Neural crest cell (in vitro differentiated cells): Measurements from ENCODE around the gene TFPI2. TPM values are rescaled to one million over a fixed set of nuclear protein-coding genes. Genes with fewer than 3 reads are reported as not detected.
A peak's percentile ranks its signal among the peaks of the same experiment; 100 is the strongest.
"Not testable (repeated sequence)": the region's sequence is repeated elsewhere in the genome, so short reads cannot be mapped to it uniquely, and the experiment has no call there.

Source experiments
- DNase-seq: peaks from one replicate; pipeline ENCODE4 v3.0.0; 2021; ENCODE audit warnings: low read depth, mixed read lengths, low spot score
- H3K27ac Mint-ChIP-seq: one replicate; pipeline ENCODE4 v1.8.0; 2021; ENCODE audit warnings: mild to moderate bottlenecking, mixed read lengths; ENCODE audit not compliant: unreplicated experiment
- H3K27me3 Mint-ChIP-seq: 2 replicates; pipeline ENCODE4 v1.8.0; 2021; ENCODE audit warnings: low read depth, mild to moderate bottlenecking, mixed read lengths
- H3K36me3 Mint-ChIP-seq: 2 replicates; pipeline ENCODE4 v1.8.0; 2021; ENCODE audit warnings: low read depth, mild to moderate bottlenecking, mixed read lengths
- H3K4me1 Mint-ChIP-seq: 2 replicates; pipeline ENCODE4 v1.8.0; 2021; ENCODE audit warnings: mixed read lengths
- H3K4me3 Mint-ChIP-seq: one replicate; pipeline ENCODE4 v1.8.0; 2021; ENCODE audit warnings: mild to moderate bottlenecking, mixed read lengths
- H3K9me3 Mint-ChIP-seq: 2 replicates; pipeline ENCODE4 v1.8.0; 2021; ENCODE audit warnings: mixed read lengths
- total RNA-seq: library from RNA; stranded (reverse); gene quantifications from 2 replicates; pipeline ENCODE4 v1.2.1, GENCODE V29; 2021
- TF ChIP-seq, protein P1 (sequence below): fragments of 200-600 bp; sonication (generic); conservative IDR thresholded peaks from 2 replicates; pipeline ENCODE4 v1.5.0; 2021; ENCODE audit warnings: antibody characterized with exemption, mild to moderate bottlenecking

TFPI2 gene
- total RNA-seq, 1 donor from 2014 or later, result 0.84 TPM

DNA sequence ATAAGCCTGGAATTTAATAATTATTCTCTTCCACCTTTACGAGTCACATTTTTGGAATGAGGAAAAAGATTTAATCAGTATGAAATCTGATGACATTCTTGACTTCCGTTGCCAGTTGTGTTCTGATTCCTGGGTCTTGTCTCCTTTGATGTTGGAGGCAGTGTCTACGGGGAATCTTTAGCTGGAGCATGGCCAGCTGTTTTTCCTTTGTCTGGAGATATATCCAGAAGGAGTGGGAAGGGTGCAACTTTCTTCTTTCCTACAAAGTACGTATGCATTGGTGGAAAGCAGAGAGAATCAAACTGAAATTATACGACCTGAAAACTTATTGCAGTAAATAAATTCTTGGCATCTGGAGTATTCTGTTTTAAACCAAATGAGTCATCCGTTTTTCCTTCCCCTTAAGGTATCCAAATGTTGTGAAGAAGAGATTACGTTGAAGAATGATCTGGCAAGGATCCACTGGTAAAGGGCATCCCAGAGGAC, 24.1 kb upstream of the TFPI2 start:
- H3K9me3 Mint-ChIP-seq, result no peaks in the 10 kb centered on the region
- H3K4me1 Mint-ChIP-seq, result peaks cover 10% of the 10 kb centered on the region
- H3K27ac Mint-ChIP-seq, result no peak overlapping the region
- no peaks in the 10 kb centered on the region for H3K27me3 Mint-ChIP-seq
- no peak for DNase-seq
- TF ChIP-seq, protein P1, sequence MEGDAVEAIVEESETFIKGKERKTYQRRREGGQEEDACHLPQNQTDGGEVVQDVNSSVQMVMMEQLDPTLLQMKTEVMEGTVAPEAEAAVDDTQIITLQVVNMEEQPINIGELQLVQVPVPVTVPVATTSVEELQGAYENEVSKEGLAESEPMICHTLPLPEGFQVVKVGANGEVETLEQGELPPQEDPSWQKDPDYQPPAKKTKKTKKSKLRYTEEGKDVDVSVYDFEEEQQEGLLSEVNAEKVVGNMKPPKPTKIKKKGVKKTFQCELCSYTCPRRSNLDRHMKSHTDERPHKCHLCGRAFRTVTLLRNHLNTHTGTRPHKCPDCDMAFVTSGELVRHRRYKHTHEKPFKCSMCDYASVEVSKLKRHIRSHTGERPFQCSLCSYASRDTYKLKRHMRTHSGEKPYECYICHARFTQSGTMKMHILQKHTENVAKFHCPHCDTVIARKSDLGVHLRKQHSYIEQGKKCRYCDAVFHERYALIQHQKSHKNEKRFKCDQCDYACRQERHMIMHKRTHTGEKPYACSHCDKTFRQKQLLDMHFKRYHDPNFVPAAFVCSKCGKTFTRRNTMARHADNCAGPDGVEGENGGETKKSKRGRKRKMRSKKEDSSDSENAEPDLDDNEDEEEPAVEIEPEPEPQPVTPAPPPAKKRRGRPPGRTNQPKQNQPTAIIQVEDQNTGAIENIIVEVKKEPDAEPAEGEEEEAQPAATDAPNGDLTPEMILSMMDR, result no peak
- no peak overlapping the region for H3K4me3 Mint-ChIP-seq
- H3K36me3 Mint-ChIP-seq, result no peaks in the 10 kb centered on the region

DNA sequence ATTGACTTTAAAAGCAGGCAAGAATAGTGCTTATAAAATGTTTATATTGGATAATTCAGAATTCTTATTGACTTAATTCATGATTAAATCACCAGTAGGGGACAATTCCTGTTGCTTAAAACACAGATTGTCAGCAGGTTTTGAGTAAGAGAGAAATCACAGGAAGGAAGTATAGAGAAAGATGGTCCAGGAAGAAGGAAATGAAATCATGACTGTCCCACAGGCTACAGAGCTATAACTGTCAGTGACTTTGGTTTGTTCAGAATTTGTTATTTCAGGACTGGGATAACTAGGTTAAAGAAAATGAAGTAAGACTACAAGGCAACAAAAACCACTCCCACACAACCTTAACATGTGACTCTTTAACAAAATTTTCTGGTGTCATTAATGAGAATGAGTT, 22.6 kb upstream of the TFPI2 start:
- Mint-ChIP-seq H3K27ac (no peak overlapping the region), H3K36me3 (no peaks in the 10 kb centered on the region), H3K27me3 (no peaks in the 10 kb centered on the region), H3K4me1 (peaks cover 10% of the 10 kb centered on the region), H3K9me3 (no peaks in the 10 kb centered on the region), H3K4me3 (no peak overlapping the region)
- TF ChIP-seq, protein P1, result no peak
- DNase-seq, result no peak

DNA sequence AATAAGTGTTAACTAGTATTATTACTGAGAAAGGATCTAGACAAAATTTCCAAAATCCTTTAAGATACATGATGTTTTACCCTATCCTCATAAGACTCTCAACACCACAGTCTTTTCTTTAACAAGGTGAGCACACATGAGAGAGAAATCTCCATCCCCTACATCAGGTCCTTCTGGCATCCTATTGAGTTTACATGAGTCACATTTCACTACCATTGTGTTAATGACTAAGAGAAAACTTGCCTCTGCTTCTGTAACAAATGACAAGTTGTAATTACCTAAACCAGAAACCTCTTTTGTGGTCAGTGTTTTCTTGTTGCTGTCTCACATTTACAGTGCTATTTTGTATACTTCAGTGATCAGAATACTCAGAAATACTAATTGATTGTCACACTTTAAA, 21.1 kb upstream of the TFPI2 start:
- H3K27me3 Mint-ChIP-seq, H3K4me3 Mint-ChIP-seq, H3K27ac Mint-ChIP-seq, H3K9me3 Mint-ChIP-seq, H3K36me3 Mint-ChIP-seq, DNase-seq: not testable (repeated sequence)
- peaks cover 10% of the 10 kb centered on the region for H3K4me1 Mint-ChIP-seq

DNA sequence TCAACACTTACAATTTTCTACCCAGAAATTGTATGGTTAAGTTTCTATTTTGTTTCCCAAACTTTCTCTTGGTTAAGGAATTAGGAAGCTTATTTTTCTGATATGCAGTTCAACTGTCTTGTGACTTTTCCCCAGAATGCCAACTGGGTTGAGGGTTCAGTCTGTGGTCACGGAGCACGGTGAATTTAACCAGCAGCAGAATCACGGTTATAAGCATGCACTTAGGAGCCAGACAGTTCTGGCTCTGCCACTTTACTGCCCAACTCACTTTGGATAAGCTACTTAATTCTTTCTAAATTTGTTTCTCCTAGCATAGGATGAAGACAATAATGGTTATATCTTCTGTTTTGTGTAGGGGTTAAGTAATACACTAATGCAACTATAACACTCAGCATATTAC, 20.7 kb upstream of the TFPI2 start:
- H3K9me3 Mint-ChIP-seq, H3K4me3 Mint-ChIP-seq, H3K36me3 Mint-ChIP-seq, DNase-seq, H3K27me3 Mint-ChIP-seq, H3K27ac Mint-ChIP-seq: not testable (repeated sequence)
- H3K4me1 Mint-ChIP-seq, result peaks cover 10% of the 10 kb centered on the region

DNA sequence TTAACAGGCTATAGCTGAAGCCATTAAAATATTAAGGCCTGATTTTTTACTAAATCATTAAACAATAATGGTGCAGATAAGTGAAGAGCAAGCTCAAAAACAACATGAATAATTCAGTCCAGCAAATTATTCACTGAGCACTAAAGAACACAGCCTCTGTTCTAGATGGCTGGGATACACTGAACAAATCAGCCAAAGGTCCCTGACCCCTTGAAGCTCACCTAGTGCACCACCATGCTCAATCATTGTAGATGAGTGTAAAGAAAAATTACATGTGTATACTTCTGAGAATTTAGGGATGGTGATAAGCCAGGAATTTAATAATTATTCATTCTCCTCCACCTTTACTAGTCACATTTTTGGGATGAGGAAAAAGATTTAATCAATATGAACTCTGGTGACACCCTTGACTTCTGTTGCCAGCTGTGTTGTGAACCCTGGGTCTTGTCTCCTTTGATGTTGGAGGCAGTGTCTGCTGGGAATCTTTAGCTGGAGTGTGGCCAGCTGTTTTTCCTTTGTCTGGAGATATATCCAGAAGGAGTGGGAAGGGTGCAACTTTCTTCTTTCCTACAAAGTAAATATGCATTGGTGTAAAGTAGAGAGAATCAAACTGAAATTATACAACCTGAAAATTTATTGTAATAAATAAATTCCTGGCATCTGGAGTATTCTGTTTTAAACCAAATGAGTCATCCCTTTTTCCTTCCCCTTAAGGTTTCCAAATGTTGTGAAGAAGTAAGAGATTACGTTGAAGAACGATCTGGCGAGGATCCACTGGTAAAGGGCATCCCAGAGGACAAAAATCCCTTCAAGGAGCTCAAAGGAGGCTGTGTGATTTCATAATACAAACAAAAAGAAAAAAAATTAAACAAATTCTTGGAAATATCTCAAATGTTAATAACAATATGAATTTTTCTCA, 19.8 kb upstream of the TFPI2 start:
- TF ChIP-seq, protein P1, result no peak
- Mint-ChIP-seq H3K9me3 (no peaks in the 10 kb centered on the region), H3K27me3 (no peaks in the 10 kb centered on the region), H3K27ac (peak overlapping the region; percentile 50), H3K4me3 (no peak overlapping the region), H3K4me1 (peaks cover 10% of the 10 kb centered on the region), H3K36me3 (no peaks in the 10 kb centered on the region)
- DNase-seq, result no peak

DNA sequence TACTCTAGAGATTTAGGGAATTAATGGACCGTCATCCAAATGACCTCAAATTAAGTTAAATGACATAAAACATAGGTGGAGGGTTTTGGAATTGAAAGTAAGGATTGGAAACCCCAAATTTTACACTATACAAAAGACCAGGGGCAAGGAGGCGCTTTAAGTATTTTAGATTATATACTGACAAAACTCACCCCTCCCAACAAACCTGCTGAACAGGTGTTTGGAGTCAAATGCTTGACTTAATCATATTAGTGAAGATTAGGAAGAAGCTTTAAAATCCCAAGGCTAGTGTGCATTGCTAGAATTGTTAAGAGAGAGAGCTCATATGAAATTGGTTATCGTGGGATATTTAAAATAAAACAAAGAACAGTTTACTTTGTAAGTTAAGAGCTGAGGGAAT, 15.7 kb upstream of the TFPI2 start, which contains the start of gene GNGT1:
Gene GNGT1 (plus strand): TSS at position 301 of the 400 bp plus-strand sequence. CDS start 180 bp downstream, outside the sequence.
- H3K9me3 Mint-ChIP-seq, result no peaks in the 10 kb centered on the region
- no peak for DNase-seq
- H3K36me3 Mint-ChIP-seq, result no peaks in the 10 kb centered on the region
- H3K27ac Mint-ChIP-seq, result no peak within 1 kb of the TSS
- H3K4me3 Mint-ChIP-seq, result no peak within 1 kb of the TSS
- peaks cover 10% of the 10 kb centered on the region for H3K4me1 Mint-ChIP-seq
- TF ChIP-seq, protein P1, result no peak
- H3K27me3 Mint-ChIP-seq, result no peaks in the 10 kb centered on the region
